ENCODE results near the gene IGSF3.

- TF ChIP-seq CTCF (IDR thresholded peaks at IDR 0.05 in 4 of 5, conservative IDR thresholded peaks at IDR 0.05 in 1 of 5) (no peak), POLR2A (IDR thresholded peaks at IDR 0.05) (no peak)
Measured at GRCh38 chr1:116540088-116540487, 127.4 kb downstream of the IGSF3 start.

Data from gastrocnemius medialis (tissue), 4 donors.